HepG2 (cell line): ENCODE measurements around the gene ATP9B. TPM values are rescaled to one million over a fixed set of nuclear protein-coding genes. Genes with fewer than 3 reads are reported as not detected.

Source experiments
- ATAC-seq: fragments of 200-7000 bp; cut with Tn5 transposase; 3 replicates; pipeline ENCODE4 v1.9.1; 2020; ENCODE audit warnings: mild to moderate bottlenecking, moderate library complexity
- BruUV-seq: library from RNA; stranded (reverse); fragments of 400-500 nt; replicated peaks from 2 replicates; lab custom pipeline; 2021; lab: Mats Ljungman, UMichigan
- CTCF ChIA-PET: fragments of 300-600 bp; formaldehyde crosslinking; extraction: SDS; loops from one replicate; lab custom pipeline; 2021; ENCODE audit warnings: low total read pairs, inconsistent platforms, low intra/inter-chr PET ratio; lab: Yijun Ruan, JAX
- POLR2A ChIA-PET: fragments of 350-600 bp; sonication (Branson Sonifier 250); formaldehyde crosslinking; loops from one replicate; lab custom pipeline; 2020; ENCODE audit warnings: antibody characterized with exemption, inconsistent platforms; lab: Yijun Ruan, JAX
- DNase-seq: peaks from one replicate; pipeline ENCODE4 v3.0.0-alpha.2; 2015; ENCODE audit warnings: low spot score
- FAIRE-seq: peaks from 3 replicates; lab custom pipeline; 2011; peaks lifted over from hg19 to GRCh38; lab: Jason Lieb, UNC
- H2AFZ ChIP-seq: one replicate; pipeline ENCODE4 v1.6.1; 2011; ENCODE audit warnings: low read length, inconsistent platforms
- H3K27ac ChIP-seq: fragments of 300-600 bp; 3 replicates; pipeline ENCODE4 v1.8.0; 2011; ENCODE audit warnings: mixed run types, mild to moderate bottlenecking, mixed read lengths, low read length, inconsistent platforms; ENCODE audit not compliant: insufficient read depth; ENCODE audit errors: extremely low read length
- H3K27me3 ChIP-seq, 2 experiments: fragments of 200-600 bp in 1 of 2; 2 replicates in 1 of 2; 3 replicates in 1 of 2; pipeline versions ENCODE4 v1.6.0 to v1.8.0; 2011; ENCODE audit warnings: low read length in 2 of 2, mild to moderate bottlenecking in 2 of 2, moderate library complexity in 2 of 2, inconsistent platforms in 1 of 2; ENCODE audit not compliant: insufficient read depth in 2 of 2, control insufficient read depth in 1 of 2
- H3K36me3 ChIP-seq, 2 experiments: fragments of 200-600 bp in 1 of 2; replicated peaks in 1 of 2; 2 replicates in 1 of 2; 3 replicates in 1 of 2; pipeline versions ENCODE4 v1.5.1 to v1.8.0; 2011; ENCODE audit warnings: low read length in 2 of 2, inconsistent platforms in 1 of 2; ENCODE audit not compliant: insufficient read depth in 2 of 2, control insufficient read depth in 1 of 2
- H3K4me1 ChIP-seq: 2 replicates; pipeline ENCODE4 v1.5.1; 2012; ENCODE audit warnings: low read length, inconsistent platforms; ENCODE audit not compliant: insufficient read depth
- H3K4me2 ChIP-seq: 2 replicates; pipeline ENCODE4 v1.6.0; 2011; ENCODE audit warnings: low read depth, low read length, inconsistent platforms
- H3K4me3 ChIP-seq, 3 experiments: fragments of 200-600 bp in 1 of 3; sonication (generic), shearing (Covaris generic) in 1 of 3; replicated peaks in 1 of 3; 2 replicates each; pipeline ENCODE4 v1.5.1; 2011 to 2016; ENCODE audit warnings: low read length in 3 of 3, inconsistent platforms in 2 of 3, low read depth in 2 of 3, mild to moderate bottlenecking in 2 of 3, control low read depth in 1 of 3, mixed read lengths in 1 of 3; ENCODE audit not compliant: insufficient read depth in 1 of 3
- H3K79me2 ChIP-seq: one replicate; pipeline ENCODE4 v1.6.1; 2011; ENCODE audit warnings: low read length, inconsistent platforms; ENCODE audit not compliant: insufficient read depth
- H3K9ac ChIP-seq: 2 replicates; pipeline ENCODE4 v1.6.0; 2011; ENCODE audit warnings: mild to moderate bottlenecking, low read depth, low read length, inconsistent platforms; ENCODE audit not compliant: insufficient read depth
- H3K9me3 ChIP-seq: 2 replicates; pipeline ENCODE4 v1.5.1; 2012; ENCODE audit warnings: mild to moderate bottlenecking, low read length
- H4K20me1 ChIP-seq: 2 replicates; pipeline ENCODE4 v1.6.0; 2011; ENCODE audit warnings: inconsistent platforms, mild to moderate bottlenecking, low read length, moderate library complexity; ENCODE audit not compliant: insufficient read depth
- ATAD3A ChIP-seq: sonication (generic); formaldehyde crosslinking; IDR thresholded peaks from 2 replicates; pipeline ENCODE4 v1.4.0; 2020; ENCODE audit warnings: missing genetic modification reagents
- GPN1 ChIP-seq: sonication (generic); formaldehyde crosslinking; IDR thresholded peaks from 2 replicates; pipeline ENCODE4 v1.5.1; 2020; ENCODE audit warnings: missing genetic modification reagents, borderline replicate concordance
- HOXD1 ChIP-seq: sonication (generic); formaldehyde crosslinking; IDR thresholded peaks from 2 replicates; pipeline ENCODE4 v1.5.0; 2020; ENCODE audit warnings: missing genetic modification reagents
- JUN ChIP-seq: sonication (generic); formaldehyde crosslinking; IDR thresholded peaks from 2 replicates; pipeline ENCODE4 v1.4.0; 2020; ENCODE audit warnings: mild to moderate bottlenecking, missing genetic modification reagents
- KDM3A ChIP-seq: IDR thresholded peaks from 2 replicates; pipeline ENCODE4 v1.6.1; 2018; ENCODE audit warnings: low read depth, missing compliant biosample characterization
- KLF12 ChIP-seq: sonication (generic); formaldehyde crosslinking; IDR thresholded peaks from 2 replicates; pipeline ENCODE4 v1.4.0; 2020; ENCODE audit warnings: missing genetic modification reagents, borderline replicate concordance
- NCOA2 ChIP-seq: sonication (generic); formaldehyde crosslinking; IDR thresholded peaks from 2 replicates; pipeline ENCODE4 v1.8.0; 2022; ENCODE audit warnings: inconsistent platforms
- NCOR1 ChIP-seq: fragments of 200-600 bp; sonication (generic); IDR thresholded peaks from 2 replicates; pipeline ENCODE4 v1.7.0; 2017; ENCODE audit warnings: antibody characterized with exemption, low read length, borderline replicate concordance
- RFXANK ChIP-seq: IDR thresholded peaks from 2 replicates; pipeline ENCODE4 v1.6.1; 2016
- RNF2 ChIP-seq: fragments of 450-650 bp; conservative IDR thresholded peaks from 2 replicates; pipeline ENCODE4 v1.6.1; 2016; ENCODE audit warnings: low read depth
- SNRNP70 ChIP-seq: fragments of 200-400 bp; formaldehyde crosslinking; IDR thresholded peaks from 2 replicates; pipeline ENCODE4 v1.6.1; 2017; ENCODE audit warnings: mild to moderate bottlenecking, low read depth, low read length, moderate library complexity
- SOX5 ChIP-seq: IDR thresholded peaks from 2 replicates; pipeline ENCODE4 v1.6.1; 2016; ENCODE audit warnings: borderline replicate concordance
- SOX6 ChIP-seq, 2 experiments: fragments of 450-650 bp in 1 of 2; sonication (generic) in 1 of 2; formaldehyde crosslinking in 1 of 2; IDR thresholded peaks; 2 replicates each; pipeline versions ENCODE4 v1.4.0 to v1.6.1; 2017 to 2020; ENCODE audit warnings: antibody characterized with exemption in 1 of 2, mild to moderate bottlenecking in 1 of 2, missing genetic modification reagents in 1 of 2
- SRSF1 ChIP-seq: fragments of 200-400 bp; formaldehyde crosslinking; optimal IDR thresholded peaks from 2 replicates; pipeline ENCODE3; 2017; ENCODE audit warnings: mild to moderate bottlenecking, low read depth, low read length, moderate library complexity
- TBX3 ChIP-seq: fragments of 450-650 bp; IDR thresholded peaks from 2 replicates; pipeline ENCODE4 v1.6.1; 2017; ENCODE audit warnings: antibody characterized with exemption, mild to moderate bottlenecking, inconsistent platforms, borderline replicate concordance
- ZNF33A ChIP-seq: sonication (generic); formaldehyde crosslinking; IDR thresholded peaks from 2 replicates; pipeline ENCODE4 v1.5.1; 2020; ENCODE audit warnings: missing genetic modification reagents, mild to moderate bottlenecking, moderate library complexity, borderline replicate concordance
- ZNF382 ChIP-seq: sonication (generic); formaldehyde crosslinking; IDR thresholded peaks from 2 replicates; pipeline ENCODE4 v1.5.0; 2020; ENCODE audit warnings: missing genetic modification reagents, mild to moderate bottlenecking, borderline replicate concordance
- ZNF724P ChIP-seq: sonication (generic); formaldehyde crosslinking; IDR thresholded peaks from 2 replicates; pipeline ENCODE4 v1.8.0; 2022; ENCODE audit warnings: missing genetic modification reagents, borderline replicate concordance
- ZNF850 ChIP-seq: sonication (generic); formaldehyde crosslinking; conservative IDR thresholded peaks from 2 replicates; pipeline ENCODE4 v1.9.0; 2021; ENCODE audit warnings: mild to moderate bottlenecking, missing genetic modification reagents
- WGBS: methylation state at CpG from one replicate; pipeline ENCODE4 v1.1.6; 2017; ENCODE audit warnings: low lambda C conversion rate; 5-methylcytosine and 5-hydroxymethylcytosine counted together
- in situ Hi-C: cut with HindIII; loops from 2 replicates; pipeline ENCODE4 v1.10.0; 2017; ENCODE audit warnings: low pct_unique_long_range_greater_than_20kb; ENCODE audit not compliant: extremely low pct_ligation_motif_present
- intact Hi-C: fragments of 100-400 bp; cut with micrococcal nuclease; formaldehyde crosslinking; loops from one replicate; pipeline ENCODE4 v1.10.0; 2022; ENCODE audit not compliant: unreplicated experiment
- polyA plus RNA-seq, 8 experiments: library from polyadenylated mRNA; depleted of rRNA in 3 of 8; stranded (reverse) in 7 of 8; unstranded in 1 of 8; fragments of >200 nt; fragmentation: Illumina TruSeq in 4 of 8; extraction: Trizol in 4 of 8; gene quantifications; 2 replicates each; pipeline versions ENCODE4 v1.2.1 to v1.2.3, GENCODE V29; 2011 to 2016; ENCODE audit warnings: low read depth in 4 of 8, missing spikeins in 1 of 8, mixed read lengths in 1 of 8; ENCODE audit not compliant: insufficient read depth in 1 of 8
- total RNA-seq, 5 experiments: library from RNA; depleted of rRNA; stranded (reverse); fragments of >200 nt; fragmentation: Illumina TruSeq; extraction: Trizol; gene quantifications; 2 replicates each; pipeline ENCODE4 v1.2.3, GENCODE V29; 2016; ENCODE audit warnings: low read depth in 1 of 5
- TF ChIP-seq, protein P1 (sequence below): sonication (generic); formaldehyde crosslinking; IDR thresholded peaks from 2 replicates; pipeline ENCODE4 v1.4.0; 2020; ENCODE audit warnings: missing genetic modification reagents
- TF ChIP-seq, protein P2 (sequence below): IDR thresholded peaks from 2 replicates; pipeline ENCODE4 v1.6.1; 2016; ENCODE audit warnings: missing compliant biosample characterization, missing genetic modification reagents, borderline replicate concordance

The ATP9B gene
- total and polyA plus RNA-seq, 2 of the 13 experiments (the other 11 are each of a cell fraction or from before 2014, with no cell fraction given) = 10.8 to 11.3 TPM

- no peak overlapping the region for H3K4me2 ChIP-seq
- FAIRE-seq = no peak
- no peak for DNase-seq
- BruUV-seq = no TSS peak
- no peak overlapping the region for H3K9ac ChIP-seq
- H3K79me2 ChIP-seq = no peaks in the 10 kb centered on the region
- H3K9me3 ChIP-seq = no peaks in the 10 kb centered on the region
- no peak overlapping the region for H3K4me3 ChIP-seq
- no peaks in the 10 kb centered on the region for H4K20me1 ChIP-seq
- no peaks in the 10 kb centered on the region for H3K27me3 ChIP-seq
- peaks cover 2 to 12% of the 10 kb centered on the region in 2 experiments; a peak in 3 of 5 replicates for H3K36me3 ChIP-seq
- H3K27ac ChIP-seq = no peak overlapping the region
- ChIA-PET POLR2A (no interaction called here), CTCF (no interaction called here)
- in situ Hi-C loops = no loop called here
- no peak overlapping the region for H2AFZ ChIP-seq
- ATAC-seq = no peak
- no peak for TF ChIP-seq SRSF1
- no peak for TF ChIP-seq KDM3A (CRISPR knock-in tag)
- no peak for TF ChIP-seq KLF12 (CRISPR knock-in tag)
- no peak for TF ChIP-seq NCOR1
- TF ChIP-seq NCOA2 = no peak
- no peak for TF ChIP-seq RNF2
- 98% methylated on average over 5 of the region's 5 CpGs for WGBS
- no peaks in the 10 kb centered on the region for H3K4me1 ChIP-seq
- intact Hi-C loops = no loop called here
Observed at GRCh38 chr18:79191956-79192355, 122.8 kb downstream of the ATP9B start.

- no peak for TF ChIP-seq ZNF33A (CRISPR knock-in tag)
- no peak for TF ChIP-seq TBX3
- no peak for TF ChIP-seq JUN (CRISPR knock-in tag)
- no peak for TF ChIP-seq GPN1 (CRISPR knock-in tag)
- TF ChIP-seq HOXD1 (CRISPR knock-in tag) = no peak
- no peak for TF ChIP-seq SOX5 (CRISPR knock-in tag)
- TF ChIP-seq ZNF724P (CRISPR knock-in tag) = no peak
- TF ChIP-seq ATAD3A (CRISPR knock-in tag) = no peak
- TF ChIP-seq RFXANK (CRISPR knock-in tag) = no peak
- no peak for TF ChIP-seq SNRNP70
- no peak for TF ChIP-seq SOX6 (IDR thresholded peaks at IDR 0.05)
- TF ChIP-seq SOX6 (CRISPR knock-in tag; IDR thresholded peaks at IDR 0.05) = no peak
- TF ChIP-seq, protein P1, sequence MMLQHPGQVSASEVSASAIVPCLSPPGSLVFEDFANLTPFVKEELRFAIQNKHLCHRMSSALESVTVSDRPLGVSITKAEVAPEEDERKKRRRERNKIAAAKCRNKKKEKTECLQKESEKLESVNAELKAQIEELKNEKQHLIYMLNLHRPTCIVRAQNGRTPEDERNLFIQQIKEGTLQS (CRISPR knock-in tag) = no peak
- TF ChIP-seq, protein P2, sequence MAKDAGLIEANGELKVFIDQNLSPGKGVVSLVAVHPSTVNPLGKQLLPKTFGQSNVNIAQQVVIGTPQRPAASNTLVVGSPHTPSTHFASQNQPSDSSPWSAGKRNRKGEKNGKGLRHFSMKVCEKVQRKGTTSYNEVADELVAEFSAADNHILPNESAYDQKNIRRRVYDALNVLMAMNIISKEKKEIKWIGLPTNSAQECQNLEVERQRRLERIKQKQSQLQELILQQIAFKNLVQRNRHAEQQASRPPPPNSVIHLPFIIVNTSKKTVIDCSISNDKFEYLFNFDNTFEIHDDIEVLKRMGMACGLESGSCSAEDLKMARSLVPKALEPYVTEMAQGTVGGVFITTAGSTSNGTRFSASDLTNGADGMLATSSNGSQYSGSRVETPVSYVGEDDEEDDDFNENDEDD (CRISPR knock-in tag) = no peak
- TF ChIP-seq ZNF382 (CRISPR knock-in tag) = no peak
- no peak for TF ChIP-seq ZNF850 (CRISPR knock-in tag)
- no peak overlapping the region for H3K27ac ChIP-seq
- H3K4me3 ChIP-seq = no peak overlapping the region
- H3K4me2 ChIP-seq = no peak overlapping the region
- no TSS peak for BruUV-seq
- DNase-seq (no peak), ATAC-seq (no peak), FAIRE-seq (no peak)
- H2AFZ ChIP-seq = no peak overlapping the region
- peaks cover 2 to 12% of the 10 kb centered on the region in 2 experiments; a peak in 3 of 5 replicates for H3K36me3 ChIP-seq
- in situ Hi-C loops = no loop called here
- intact Hi-C loops = no loop called here
- H4K20me1 ChIP-seq = no peaks in the 10 kb centered on the region
- POLR2A ChIA-PET = no interaction called here
- H3K27me3 ChIP-seq = no peaks in the 10 kb centered on the region
- WGBS = 91% methylated on average over 2 of the region's 2 CpGs
- H3K9me3 ChIP-seq = no peaks in the 10 kb centered on the region
- H3K79me2 ChIP-seq = no peaks in the 10 kb centered on the region
- H3K4me1 ChIP-seq = no peaks in the 10 kb centered on the region
- CTCF ChIA-PET = no interaction called here
- H3K9ac ChIP-seq = no peak overlapping the region
Observed at GRCh38 chr18:79193826-79194225, 124.6 kb downstream of the ATP9B start.
